DMS 273 treated with DMSO at 0.1 percent for 48 hours (cell line): ENCODE results near the gene CLRN1.
A peak's percentile ranks its signal among the peaks of the same experiment; 100 is the strongest.

Experiments
- DNase-seq: peaks from one replicate; lab custom pipeline; 2025; lab: John Stamatoyannopoulos, UW

Gene CLRN1

DNA sequence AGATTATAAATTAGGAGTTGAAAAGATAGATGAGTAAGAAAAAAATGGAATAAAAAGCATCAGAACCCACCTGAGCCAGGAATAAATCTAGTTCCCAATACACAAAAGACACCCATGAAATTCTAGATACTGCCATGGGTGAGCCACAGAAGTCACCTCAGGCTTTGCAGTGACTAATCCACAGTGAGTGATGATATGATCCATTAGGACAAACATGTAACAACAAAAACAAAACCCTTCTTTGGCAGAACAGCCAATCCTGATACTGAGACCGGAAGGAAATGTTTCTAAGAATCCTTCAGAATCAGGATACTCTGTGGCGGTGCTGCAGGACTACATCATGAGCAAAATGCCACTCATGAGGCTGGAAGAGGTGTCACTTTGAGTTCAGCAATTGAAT is 52.3 kb downstream of the CLRN1 start:
- DNase-seq: no peak

DNA sequence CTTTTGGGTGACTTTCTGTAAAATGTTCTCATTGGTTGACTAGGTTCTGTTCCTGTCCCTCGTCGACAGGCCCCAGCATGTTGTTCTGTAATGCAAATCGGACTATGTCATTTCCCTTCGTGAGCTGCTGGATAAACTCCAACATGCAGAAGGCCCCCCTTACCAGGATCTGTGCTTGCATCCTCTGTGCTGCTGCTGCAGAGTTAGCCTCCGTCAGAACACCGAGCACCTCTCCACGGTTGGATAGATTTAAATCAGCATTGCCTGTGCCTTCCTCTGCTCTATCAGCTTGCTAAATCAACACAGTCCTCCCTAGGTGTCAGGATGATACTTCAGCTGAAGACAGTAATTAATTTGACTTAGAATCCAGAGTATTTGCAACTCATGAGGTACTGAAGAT is 54.6 kb downstream of the CLRN1 start:
- DNase-seq: no peak

GRCh38 chr3:150913133-150913922 is 59.2 kb downstream of the CLRN1 start:
- DNase-seq: peak; percentile 72

- no peak for DNase-seq
These were observed 60.0 kb downstream of the CLRN1 start for GRCh38 chr3:150912501-150912900.

DNA sequence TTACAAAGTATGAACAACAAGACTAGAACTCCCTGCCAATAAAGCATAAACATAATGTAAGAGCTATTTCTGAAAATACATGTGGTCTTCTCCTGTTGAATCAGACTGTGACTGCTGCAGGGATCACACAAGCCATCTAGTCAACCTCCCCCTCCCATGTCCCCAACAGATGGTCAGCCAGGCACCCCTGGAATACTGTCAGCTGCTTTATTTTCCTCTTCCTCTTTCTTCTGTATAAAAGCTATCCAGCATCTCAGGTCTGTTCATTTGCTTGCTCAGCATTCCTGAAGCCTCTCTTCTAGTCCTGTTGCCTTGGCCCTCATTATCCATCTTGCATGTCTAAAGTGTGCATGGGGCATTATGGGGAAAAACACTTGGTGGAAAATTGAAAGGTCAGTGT is 60.8 kb downstream of the CLRN1 start:
- peak; percentile 32 for DNase-seq

GRCh38 chr3:150906461-150906860 is 66.1 kb downstream of the CLRN1 start:
- no peak for DNase-seq

DNA sequence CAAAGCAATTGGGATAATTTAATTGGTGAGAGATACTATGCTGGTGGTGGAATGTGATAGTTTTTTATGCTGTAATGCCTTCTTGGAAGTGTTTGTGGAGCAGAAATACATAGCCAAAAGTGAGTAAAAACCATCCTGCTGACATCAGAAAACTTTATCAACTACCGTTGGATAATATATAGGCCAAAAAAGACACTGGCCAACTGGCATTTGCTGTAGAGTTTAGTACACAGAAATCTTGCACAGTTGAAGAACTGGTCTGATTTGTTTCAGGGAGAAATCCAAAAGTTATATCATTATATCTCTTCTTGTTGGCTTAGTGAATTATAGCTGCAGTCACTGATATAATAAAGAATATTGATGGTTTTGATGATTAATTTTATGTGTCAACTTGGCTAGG is 66.8 kb downstream of the CLRN1 start:
- DNase-seq: no peak

GRCh38 chr3:150905339-150905738 is 67.2 kb downstream of the CLRN1 start, which contains the start of gene MINDY4B:
TSS of gene MINDY4B (minus strand) at chr3:150905439. CDS start at chr3:150905439, 0 bp downstream.
- no peak for DNase-seq

- DNase-seq: no peak
These were observed 69.5 kb downstream of the CLRN1 start for GRCh38 chr3:150902988-150903387.

- DNase-seq: no peak
These were observed 70.7 kb downstream of the CLRN1 start for GRCh38 chr3:150901793-150902192.

DNA sequence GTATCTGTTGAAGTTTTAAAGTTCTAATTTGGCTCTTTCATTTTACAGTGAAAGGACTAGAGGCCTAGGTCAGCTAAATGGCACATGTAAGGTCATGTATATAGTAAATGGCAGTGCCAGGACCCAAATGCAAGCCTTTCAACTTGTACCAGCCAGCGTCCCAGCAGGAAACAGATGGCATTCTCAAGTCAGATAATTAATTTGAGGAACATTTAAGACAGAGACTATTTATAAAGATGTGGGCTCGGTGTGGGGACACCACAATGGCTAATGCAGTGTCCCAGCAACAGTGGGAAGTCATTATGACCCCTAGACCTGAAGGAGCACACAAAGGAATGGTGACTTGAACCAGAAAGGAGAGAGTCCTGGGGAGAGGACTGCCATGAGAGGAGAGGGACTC is 73.4 kb downstream of the CLRN1 start:
- peak; percentile 47 for DNase-seq

- DNase-seq: peak; percentile 38
These were observed 74.3 kb downstream of the CLRN1 start for GRCh38 chr3:150898046-150898754.

GRCh38 chr3:150897592-150897991 is 74.9 kb downstream of the CLRN1 start:
- DNase-seq: no peak

DNA sequence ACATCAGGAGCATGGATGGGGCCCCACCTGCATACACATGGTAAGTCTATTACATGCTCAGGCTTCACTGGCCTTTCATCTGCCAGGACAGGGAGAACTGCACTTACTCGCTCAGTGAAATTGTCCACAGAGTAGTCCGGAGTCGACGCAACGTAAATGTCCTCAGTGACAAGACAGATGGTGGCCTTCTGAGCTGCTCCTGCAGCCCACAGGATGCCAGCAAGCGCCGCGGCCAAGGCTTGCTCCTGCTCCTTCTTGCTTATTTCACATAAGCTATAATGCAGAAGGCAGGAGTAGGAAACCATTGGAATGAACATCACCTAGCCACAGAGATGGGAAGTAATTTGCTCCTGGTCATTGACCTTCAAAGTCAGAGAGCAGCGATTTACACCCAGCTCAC is 81.7 kb downstream of the CLRN1 start:
- DNase-seq: no peak

- DNase-seq: no peak
These were observed 82.2 kb downstream of the CLRN1 start for GRCh38 chr3:150890295-150890694.

GRCh38 chr3:150889106-150889505 is 83.4 kb downstream of the CLRN1 start:
- no peak for DNase-seq

DNA sequence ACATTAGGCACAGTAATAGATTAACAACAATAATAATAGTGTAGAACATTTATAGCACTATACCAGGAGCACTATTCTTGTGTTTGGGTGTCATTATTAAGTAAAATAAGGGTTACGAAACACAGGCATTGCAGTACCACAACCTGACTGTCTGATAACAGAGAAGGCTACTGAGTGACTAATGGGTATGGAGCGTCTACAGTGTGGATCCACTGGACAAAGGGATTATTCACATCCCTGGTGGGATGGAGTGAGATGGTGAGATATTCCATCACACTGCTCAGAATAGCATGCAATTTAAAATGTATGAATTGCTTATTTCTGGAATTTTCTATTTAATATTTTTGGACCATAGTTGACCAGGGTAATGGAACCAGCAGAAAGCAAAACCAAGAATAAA is 85.5 kb downstream of the CLRN1 start:
- DNase-seq: no peak

- no peak for DNase-seq
These were observed 87.0 kb downstream of the CLRN1 start for GRCh38 chr3:150885535-150885934.

- DNase-seq: no peak
These were observed 93.4 kb downstream of the CLRN1 start for GRCh38 chr3:150878996-150879575.

DNA sequence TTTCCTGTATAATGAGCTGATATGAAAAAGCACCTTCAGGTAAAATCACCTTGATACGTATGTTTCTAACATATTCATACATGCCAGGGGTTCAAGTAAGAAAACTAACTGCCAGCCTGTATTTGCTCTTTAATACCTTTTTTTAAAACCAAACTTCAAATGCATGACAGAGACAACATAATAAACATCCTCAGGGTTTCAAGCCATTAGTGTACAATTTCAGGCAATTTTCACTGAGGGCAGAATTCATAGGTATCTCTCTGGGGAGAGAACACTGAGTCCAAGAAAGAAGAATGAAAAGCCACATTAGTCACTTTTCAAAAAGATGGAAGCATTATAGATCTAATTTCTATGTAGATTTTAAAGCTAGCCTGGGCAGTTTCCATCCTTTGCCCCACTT is 94.2 kb downstream of the CLRN1 start:
- DNase-seq: no peak

GRCh38 chr3:150877303-150877702 is 95.2 kb downstream of the CLRN1 start:
- no peak for DNase-seq

DNA sequence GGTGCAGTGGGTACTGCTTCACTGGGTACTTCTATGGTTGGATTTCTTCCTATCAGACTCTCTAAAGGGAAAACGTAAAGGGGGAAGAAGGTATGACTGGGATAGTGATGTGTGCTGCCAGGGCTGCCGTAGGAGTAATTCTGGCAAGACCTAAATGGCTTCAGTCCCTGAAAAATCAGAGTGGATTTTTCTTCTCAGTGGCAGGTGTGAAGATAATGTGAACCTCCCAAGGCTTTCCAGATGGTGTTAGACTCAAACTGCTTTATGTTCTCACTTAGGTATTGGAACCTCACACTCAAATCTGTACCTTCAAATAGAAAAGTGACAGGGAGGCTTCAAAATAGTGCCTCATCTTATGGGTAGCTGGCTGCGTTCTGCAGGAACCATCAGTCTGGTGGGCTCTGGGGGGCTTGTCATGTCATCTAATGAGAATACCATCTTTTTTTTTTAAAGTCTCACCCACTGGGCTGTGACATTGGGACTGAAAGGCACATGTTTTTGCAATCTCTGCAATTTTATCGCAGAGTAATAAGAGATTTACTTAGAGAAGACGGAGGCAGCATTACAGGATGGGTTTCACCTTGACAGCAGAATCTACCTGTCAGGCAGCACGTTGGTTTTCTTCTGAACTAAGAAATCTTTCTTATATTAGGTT is 95.8 kb downstream of the CLRN1 start:
- DNase-seq: no peak
